NCI-H2227 (cell line): ENCODE results near the gene ALDH1A2.
"Not testable (repeated sequence)": the region's sequence is repeated elsewhere in the genome, so short reads cannot be mapped to it uniquely, and the experiment has no call there.

Experiments
- DNase-seq: peaks from one replicate; lab custom pipeline; 2025; ENCODE audit not compliant: unreplicated experiment; lab: John Stamatoyannopoulos, UW

The ALDH1A2 gene

DNA sequence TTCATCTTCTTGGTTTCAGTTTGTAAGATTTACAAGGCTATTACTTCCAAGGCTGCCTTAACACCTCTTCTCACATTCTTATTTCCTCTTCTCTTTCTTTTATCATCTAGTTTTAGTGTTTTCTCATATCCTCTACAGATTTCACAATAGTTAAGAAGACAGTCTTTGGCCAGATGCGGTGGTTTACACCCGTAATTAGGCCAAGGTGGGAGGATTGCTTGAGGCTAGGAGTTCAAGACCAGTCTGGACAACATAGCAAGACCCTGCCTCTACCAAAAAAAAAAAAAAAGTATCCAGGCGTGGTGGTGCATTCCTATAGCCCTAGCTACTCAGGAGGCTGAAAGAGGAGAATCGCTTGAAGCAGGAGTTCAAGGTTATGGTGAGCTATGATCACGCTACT, 3.5 kb upstream of the ALDH1A2 start:
- no peak for DNase-seq

DNA sequence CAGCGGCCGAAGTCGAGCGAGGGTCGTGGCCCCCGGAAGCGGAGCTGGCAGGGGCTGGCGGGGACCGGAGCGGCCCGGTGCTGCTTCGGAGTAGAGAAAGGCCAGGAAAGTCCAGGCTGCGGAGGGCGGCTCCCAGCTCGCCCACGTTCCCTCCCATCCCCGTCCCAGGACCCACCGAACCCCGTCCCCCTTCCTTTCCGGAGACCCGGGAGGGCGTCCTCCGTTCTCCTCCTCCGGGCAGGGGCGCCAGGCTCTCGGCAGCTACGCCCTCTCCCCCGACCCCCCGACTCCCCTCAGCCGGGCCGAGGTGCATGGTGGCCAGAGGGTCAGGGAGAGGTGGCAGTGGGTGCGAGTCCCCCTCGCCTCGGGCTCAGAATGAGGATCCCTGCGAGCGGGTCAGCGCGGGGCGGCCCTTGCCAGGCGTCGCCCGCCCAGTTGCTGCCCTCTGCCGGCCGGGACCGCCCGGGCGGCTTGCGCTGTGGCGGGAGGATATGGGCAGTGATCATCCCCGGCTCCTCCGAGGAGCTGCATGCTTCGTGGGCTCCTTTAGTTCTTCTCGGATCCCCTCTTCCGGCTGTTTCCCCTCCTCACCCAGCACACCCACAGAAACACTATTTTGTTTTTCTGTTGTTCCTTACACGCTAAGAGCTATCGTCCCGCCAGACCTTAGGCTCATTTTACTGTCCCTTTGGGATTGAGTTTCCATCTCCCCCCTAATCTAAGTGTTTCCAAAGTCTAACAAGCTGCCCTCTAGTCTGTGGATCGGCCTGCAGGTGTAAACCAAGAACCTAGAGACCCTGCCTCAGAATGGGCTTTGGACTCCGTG, 744 bp upstream of the ALDH1A2 start:
- DNase-seq = peak; percentile 30

DNA sequence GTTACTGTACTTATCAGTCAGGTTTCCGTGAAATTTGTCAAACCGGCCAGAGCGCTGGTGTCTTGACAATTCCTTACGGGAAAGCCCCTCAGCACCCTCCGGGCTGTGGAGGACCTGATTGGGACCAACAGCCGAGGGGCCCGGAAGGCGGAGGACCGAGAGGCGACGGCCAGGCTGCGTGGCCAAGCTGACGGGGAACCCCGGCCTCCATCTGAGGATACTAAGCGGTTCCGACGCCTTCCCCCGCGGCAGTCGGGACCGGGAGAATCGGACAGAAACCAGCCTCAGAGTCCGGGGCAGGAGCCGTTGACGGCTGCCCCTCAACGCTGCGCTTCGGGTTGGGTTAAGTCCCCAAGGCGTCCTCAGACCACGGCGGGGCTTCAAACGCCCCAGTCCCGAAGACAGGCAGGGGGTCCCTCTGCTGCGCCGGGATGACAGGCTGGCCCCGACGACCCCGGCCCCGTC, 499 bp downstream of the ALDH1A2 start:
- DNase-seq = no peak

DNA sequence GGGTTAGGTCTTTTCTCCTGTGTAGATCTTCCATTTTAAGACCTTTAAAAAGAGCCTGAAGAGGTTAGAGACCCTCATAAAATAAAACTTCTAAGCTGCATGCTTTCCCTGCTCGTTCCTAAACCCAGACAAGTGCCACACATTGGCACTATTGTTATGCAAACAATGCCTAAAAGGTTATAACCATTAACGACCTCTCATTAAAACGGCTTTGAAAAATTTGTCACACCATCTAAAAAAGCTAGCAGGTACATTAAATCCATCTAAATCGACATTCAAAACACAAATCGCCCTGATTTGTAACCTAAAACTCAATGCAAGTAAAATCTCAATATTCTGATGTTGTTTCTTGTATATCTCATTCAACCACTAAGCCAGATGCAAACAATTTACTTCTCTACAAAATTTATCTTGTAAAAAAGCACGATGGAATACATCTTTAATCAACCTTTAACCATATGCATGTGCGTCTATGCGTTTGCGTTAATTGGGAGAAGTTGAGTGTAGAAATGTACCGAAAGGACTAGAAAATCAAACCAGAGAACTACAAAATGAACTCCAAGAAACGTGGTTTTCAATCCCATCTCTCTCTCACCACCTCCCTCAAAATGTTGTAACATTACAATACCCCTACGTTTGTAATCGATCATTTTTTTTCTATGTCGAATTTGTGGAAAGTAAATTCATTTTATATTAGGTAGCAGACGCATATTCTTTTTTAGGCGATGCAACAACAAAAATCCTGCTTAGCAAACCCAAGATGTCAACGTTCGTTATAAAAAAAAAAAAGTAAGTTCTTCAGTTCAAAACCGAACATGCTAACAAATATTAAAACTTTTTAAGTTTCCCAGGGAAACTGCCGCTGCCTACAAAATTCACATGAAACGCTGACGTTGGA, 1.2 kb downstream of the ALDH1A2 start:
- DNase-seq = no peak

DNA sequence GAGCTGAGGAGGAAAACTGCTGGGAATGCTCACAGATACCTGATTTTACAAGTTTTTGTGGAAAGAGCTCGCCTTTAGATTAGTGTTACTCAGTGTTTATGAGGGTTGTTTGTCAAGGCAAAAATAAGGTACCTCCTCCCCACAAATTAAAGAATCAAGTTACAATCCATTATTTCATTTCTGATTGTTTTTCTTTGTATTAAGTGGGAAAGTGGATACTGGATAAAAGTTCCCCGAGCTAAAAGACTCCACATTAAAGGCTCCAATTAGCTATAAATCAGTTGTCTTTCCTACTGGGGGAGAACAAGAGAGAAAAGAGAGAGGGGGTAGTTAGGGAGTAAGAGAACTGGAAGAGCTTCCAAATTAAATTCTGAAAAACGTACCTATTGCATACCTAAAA, 1.9 kb downstream of the ALDH1A2 start:
- DNase-seq = no peak

DNA sequence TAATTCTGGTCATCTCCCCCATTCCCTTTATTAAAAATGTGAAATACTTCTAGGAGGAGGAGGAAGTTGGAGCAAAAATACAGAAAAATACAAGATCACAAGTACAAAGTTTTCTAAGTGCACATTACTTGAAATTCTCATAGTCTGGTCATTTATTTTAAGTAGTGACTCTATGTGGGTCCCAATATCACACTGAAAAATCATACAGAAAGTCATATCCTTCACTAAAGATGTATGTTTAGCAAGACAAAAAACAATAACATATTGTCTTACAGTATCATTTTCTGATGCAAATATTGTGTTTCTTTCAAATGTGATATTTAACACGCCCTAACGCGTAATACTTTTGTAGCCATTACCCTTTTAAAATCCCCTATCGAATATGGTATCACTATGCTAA, 2.5 kb downstream of the ALDH1A2 start:
- no peak for DNase-seq

DNA sequence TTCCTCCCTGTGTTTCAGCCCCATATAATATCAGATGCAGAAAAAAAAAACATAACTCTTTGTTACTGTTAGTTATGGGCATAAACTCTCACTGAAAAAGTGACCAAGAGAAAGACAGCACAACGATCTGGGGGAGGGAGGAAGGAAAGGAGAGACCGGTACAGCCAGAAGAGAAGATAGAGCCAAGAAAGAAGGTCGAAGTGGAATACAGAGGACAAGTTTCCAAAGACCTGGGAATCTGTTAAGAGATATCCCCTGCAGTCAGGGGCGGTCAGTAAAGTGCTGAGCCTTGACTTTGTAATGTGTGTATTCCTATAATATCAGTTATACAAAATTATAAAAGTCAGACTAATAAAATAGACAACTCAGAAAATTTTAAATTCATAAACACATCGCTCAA, 3.3 kb downstream of the ALDH1A2 start:
- no peak for DNase-seq

DNA sequence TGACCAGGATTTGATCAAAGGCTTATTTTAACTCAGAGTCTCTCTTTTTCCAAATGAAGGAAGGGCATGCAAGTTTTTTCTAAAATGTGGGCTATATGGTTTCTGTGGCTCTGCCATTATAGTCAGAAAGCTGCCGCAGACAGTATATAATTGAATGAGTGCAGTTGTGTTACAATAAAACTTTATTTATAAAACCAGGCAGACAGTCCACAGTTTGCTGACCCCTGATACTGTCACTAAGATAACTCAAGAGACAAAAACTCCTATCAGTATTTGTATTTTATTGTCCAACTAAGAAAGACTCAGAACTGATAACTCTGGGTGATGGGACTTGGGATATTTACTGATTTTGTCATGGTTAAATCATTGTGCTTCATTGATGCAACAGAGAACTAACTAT, 4.9 kb downstream of the ALDH1A2 start:
- no peak for DNase-seq

DNA sequence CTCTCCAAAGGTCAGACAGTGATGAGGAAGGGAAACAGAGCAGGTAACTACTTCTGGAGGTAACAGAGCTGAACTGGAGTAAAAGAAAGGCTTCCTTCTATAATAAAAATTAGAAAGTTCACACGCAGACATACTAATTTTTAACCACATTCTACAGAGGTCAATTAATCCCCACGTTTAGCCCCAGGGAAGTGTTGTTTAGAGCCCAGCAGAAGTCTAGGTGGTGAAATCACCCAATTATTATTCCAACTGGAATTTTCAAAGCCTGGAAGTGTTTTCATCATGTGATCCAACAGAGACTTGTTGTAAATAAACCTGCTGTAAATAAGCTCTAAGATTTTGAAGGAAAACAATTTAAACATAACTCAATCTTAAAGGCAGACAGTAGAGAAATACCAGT, 6.8 kb downstream of the ALDH1A2 start:
- DNase-seq = no peak

DNA sequence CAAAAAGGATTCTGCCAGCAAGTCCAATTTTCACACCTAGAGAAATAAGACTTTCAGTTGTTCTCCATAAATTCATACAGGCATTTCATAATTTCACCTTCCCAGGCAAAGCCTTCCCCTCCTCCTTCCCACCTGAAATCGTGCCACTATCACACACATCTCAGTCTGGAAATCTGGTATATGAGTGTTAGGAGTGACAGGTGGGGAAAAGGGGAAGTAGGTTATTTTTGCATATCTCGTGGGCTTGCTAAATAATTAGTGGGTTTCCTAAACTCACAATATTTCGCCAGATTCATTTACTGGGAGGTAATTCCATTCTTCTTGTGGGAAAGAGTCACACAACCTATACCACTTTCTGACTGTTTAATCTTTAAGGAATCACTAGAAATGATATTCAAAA, 7.4 kb downstream of the ALDH1A2 start:
- no peak for DNase-seq

DNA sequence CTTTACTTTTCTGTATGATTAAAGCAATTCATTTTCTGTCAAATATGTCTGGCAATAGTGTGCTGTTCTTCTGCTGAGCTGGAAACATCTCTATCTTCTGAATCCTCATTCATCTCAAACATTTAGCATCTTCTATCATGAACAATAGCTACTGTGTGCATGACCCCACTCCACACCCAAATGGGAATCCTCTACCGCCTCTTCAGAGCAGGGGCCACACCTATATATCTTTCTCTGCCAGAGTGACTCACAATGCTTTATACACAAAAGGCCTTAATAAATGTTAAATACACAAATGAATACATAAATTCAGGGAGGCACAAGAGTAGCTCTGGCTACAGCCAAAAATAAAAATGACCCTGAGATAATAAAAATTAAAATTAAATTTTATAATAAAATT, 8.0 kb downstream of the ALDH1A2 start:
- DNase-seq = no peak

DNA sequence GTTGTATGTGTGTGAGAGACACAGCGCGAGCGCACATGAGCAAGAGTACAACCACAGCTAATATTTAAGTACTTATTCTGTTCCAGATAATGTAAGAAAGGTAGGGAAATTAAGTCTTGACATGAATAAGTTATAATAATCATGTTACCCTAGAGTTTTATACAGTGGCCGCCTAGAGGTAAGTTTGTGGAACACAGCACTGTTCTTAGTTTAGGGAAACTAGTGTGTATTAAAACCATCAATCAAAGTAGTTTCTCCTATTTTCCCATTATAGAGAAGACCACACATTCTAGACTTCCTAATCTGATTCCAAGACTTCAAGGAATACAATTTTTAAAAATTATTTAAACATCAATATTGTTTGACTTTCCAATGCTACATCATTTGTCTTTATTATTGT, 9.5 kb downstream of the ALDH1A2 start:
- DNase-seq = no peak

DNA sequence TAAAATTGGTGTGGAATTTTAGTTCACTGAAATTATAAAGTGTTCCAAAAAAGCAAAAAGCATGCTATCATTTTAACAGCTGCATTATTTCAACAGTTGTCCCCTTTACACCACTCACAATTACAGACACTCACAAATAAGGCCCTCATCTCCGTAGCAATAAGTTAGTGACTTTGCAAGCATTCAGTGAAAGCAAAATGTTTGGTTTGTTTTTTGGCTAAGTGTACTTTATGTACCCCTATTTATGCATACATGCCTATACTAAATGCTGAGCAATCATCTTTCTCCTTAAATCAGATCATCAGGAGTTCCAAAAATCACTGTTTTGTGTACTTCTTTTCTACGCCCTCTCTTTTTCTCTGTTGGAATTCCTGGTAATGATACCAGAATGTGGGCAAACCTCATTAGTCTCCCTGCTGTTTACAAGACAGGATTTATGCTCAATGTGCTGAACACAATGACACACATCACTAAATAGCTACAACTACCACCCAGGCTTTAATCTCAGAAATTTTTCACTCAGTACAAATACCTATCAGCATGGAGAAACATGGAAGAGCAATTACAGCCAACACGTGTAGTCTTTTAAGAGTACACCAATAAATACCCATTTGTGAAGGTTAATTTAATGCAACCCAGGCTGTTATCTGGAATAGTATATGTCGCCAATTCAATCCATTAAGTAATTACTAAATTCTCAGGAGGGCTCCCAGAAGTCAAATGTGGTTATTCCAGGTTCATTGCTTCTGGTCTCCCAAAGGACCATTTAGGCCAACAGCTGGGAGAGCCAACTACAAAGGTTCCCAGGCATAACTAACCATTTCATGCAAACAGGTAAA, 12.0 kb downstream of the ALDH1A2 start:
- DNase-seq = no peak

DNA sequence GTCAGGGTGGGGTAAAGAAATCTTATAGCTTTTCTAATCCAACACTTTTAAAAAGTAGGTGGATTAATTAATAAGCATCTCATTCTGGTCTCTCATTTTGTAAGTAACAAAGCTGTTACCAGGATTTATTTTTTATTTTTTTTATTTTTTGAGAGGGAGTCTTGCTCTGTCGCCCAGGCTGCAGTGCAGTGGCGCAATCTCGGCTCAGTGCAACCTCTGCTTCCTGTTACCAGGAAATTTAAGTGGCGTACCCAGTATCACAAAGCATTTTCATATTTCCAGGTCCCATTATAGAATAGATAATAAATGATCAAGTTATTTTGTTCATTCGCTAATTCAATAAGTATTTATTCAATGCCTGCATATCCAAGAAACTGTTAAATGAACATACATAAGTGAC, 13.2 kb downstream of the ALDH1A2 start:
- DNase-seq = no peak

DNA sequence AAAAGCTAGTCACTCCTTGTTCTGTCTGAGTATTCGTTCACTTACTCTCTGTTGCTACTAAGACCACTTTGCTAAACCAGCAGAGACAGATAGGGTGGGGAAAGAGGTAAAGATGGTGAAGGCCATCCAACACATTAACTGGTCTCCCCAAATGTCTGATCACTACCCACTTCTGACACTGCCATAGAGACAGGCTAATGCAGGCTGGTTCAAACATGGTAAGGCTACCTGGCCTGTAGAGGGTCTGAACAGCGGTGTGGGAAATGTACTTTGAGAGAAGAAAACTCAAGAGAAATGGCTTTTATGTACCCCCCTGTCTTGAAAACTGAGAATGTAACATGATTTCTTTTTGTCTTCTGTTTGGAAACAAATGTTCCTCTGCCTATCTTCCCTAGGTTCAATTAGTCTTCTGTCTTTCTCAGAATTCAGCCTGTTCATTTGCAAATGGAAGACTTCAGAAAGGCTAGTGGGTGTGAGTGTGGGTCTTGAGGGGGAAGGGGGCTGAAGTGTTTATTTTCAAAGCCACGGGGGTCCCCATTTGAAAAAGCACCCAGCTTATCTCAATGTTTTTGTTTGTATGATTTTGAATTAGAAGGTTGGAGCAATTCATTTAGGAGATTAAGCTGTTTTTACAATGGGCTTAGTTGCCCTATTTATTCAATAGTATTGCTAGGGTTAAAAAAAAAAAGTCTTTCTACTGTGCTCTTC, 15.8 kb downstream of the ALDH1A2 start:
- DNase-seq = no peak

DNA sequence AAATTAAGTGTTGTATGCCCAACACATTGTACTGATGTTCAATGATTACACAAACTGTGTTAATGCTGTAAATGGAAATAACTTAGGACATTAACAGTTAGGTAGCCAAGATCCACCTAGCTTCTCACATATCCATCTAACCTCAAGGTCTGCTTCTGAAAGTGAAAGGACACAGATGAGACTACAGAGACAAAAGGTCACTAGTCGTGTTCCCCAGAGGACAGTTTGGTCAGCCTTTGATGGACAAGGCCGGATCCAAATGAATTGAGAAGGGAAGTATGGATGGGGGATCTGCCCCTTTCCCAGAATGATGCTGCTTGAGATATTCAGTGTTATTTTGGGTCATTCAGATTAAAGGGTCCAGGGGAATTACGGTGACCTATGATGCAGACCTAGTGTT, 17.2 kb downstream of the ALDH1A2 start:
- DNase-seq = no peak

DNA sequence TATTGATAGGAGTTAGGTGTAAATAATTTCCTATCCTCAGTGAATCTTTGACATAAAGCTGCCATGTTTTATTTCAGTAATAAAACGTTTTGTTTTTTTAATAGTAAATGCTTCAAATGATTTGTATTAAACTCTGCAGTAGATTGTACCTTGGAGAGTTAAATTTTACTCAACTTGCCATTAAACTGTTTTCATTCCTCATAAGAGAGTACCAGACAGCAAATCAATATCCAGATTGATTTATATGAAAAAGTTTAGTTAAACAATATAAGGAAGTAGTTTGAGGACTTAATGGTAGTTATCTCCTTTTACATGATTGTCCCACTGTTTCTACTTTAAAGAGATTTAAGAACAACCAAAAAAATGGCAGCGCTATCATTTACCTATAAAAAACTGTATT, 18.4 kb downstream of the ALDH1A2 start:
- no peak for DNase-seq

DNA sequence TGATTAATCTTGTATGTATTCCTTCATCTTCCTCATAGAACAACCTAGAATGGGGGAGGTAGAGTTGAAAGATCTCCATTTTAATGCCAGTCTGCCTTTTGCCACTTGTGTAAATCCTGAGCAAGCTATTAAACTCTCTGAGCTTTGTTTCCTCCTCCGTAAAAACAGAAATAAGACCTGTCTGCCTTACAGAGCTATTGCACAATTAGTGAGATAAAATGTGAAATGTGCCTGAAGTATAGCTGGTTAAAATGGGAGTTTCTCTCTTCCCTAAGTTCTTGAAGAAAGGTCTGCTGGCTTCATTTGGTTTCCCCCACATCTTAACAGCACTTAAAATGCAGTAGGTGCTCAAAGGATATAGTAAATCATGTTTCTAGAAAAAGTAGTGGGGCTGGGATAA, 19.0 kb downstream of the ALDH1A2 start:
- DNase-seq = no peak

DNA sequence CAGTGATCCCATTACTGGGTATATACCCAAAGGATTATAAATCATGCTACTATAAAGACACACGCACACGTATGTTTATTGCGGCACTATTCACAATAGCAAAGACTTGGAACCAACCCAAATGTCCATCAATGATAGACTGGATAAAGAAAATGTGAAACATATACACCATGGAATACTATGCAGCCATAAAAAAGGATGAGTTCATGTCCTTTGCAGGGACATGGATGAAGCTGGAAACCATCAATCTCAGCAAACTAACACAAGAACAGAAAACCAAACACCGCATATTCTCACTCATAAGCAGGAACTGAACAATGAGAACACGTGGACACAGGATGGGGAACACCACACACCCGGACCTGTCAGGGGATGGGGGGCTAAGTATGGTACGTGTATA, 20.1 kb downstream of the ALDH1A2 start:
- not testable (repeated sequence) for DNase-seq

DNA sequence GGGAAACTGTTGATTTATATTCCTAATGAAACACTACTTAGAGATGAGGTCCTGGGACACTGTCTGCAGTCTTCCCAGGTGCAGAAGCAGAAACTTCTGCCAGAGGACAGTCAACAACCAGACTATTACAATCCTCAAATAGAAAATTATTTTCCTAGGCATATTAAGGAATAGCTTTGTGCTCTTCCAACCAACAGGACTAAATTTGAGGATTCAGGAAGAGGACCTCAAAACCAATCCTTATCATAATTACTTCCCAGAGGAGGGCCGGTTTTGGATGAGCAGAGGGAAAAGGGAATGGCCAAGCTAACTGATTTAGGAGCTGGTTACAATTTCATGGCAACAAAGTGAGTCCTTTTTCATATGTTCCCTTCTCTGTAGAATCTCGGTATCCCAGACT, 21.0 kb downstream of the ALDH1A2 start:
- no peak for DNase-seq
